Esophagus muscularis mucosa (tissue), 4 donors: Measurements from ENCODE around the gene UBA5. TPM values are rescaled to one million over a fixed set of nuclear protein-coding genes. Genes with fewer than 3 reads are reported as not detected.

Source experiments
- DNase-seq: peaks from one replicate; pipeline ENCODE4 v3.0.0-alpha.2; 2017; ENCODE audit errors: extremely low spot score
- H3K27ac ChIP-seq, 4 donors: fragments of 200-600 bp; sonication (generic); replicated peaks in 1 of 4; 1 replicate in 3 of 4; 2 replicates in 1 of 4; pipeline ENCODE4 v1.5.1; 2016 to 2019; ENCODE audit warnings: mild to moderate bottlenecking in 1 of 4
- H3K27me3 ChIP-seq, 4 donors: fragments of 200-600 bp; sonication (generic); one replicate each; pipeline versions ENCODE4 v1.5.1 to v1.6.0; 2016 to 2019
- H3K36me3 ChIP-seq, 4 donors: fragments of 200-600 bp; sonication (generic); one replicate each; pipeline ENCODE4 v1.5.1; 2016 to 2019
- H3K4me1 ChIP-seq, 4 donors: fragments of 200-600 bp; sonication (generic); one replicate each; pipeline ENCODE4 v1.5.1; 2016 to 2019
- H3K4me3 ChIP-seq, 4 donors: fragments of 200-600 bp; sonication (generic); 1 replicate in 2 of 4; 2 replicates in 2 of 4; pipeline ENCODE4 v1.5.1; 2016 to 2019; ENCODE audit warnings: mild to moderate bottlenecking in 4 of 4, moderate library complexity in 1 of 4
- H3K9me3 ChIP-seq, 4 donors: fragments of 200-600 bp; sonication (generic); 1 replicate in 3 of 4; 2 replicates in 1 of 4; pipeline ENCODE4 v1.5.1; 2016 to 2019
- CTCF ChIP-seq, 3 experiments: fragments of 200-600 bp in 2 of 3; fragments of 450-650 bp in 1 of 3; sonication (generic) in 2 of 3; IDR thresholded peaks; one replicate each; pipeline ENCODE4 v1.5.1; 2017 to 2019; ENCODE audit warnings: antibody characterized with exemption in 3 of 3, mild to moderate bottlenecking in 2 of 3, moderate library complexity in 1 of 3
- EP300 ChIP-seq: sonication (generic); formaldehyde crosslinking; IDR thresholded peaks from one replicate; pipeline ENCODE4 v1.6.1; 2017; ENCODE audit warnings: antibody characterized with exemption
- POLR2A ChIP-seq: fragments of 450-650 bp; IDR thresholded peaks from one replicate; pipeline ENCODE4 v1.6.1; 2017; ENCODE audit warnings: antibody characterized with exemption, moderate library complexity, mild to moderate bottlenecking, low read depth
- POLR2AphosphoS5 ChIP-seq, 2 donors: sonication (generic); formaldehyde crosslinking; IDR thresholded peaks; one replicate each; pipeline ENCODE4 v1.6.1; 2017; ENCODE audit warnings: antibody characterized with exemption in 2 of 2
- WGBS: methylation state at CpG from one replicate; pipeline ENCODE4 v1.1.5; 2018; 5-methylcytosine and 5-hydroxymethylcytosine counted together
- intact Hi-C: fragments of 100-400 bp; cut with DNase I; formaldehyde crosslinking; loops from one replicate; pipeline ENCODE4 v1.15.1; 2023
- total RNA-seq, 4 donors: library from RNA; depleted of rRNA; stranded (reverse); fragments of >200 nt; gene quantifications; one replicate each; pipeline versions ENCODE4 v1.1.0 to v1.2.1, GENCODE V29; 2016

Gene UBA5
- total RNA-seq, 4 donors from 2014 or later: 23.7 to 42.2 (median 31.7) TPM

- no peaks in the 10 kb centered on the region for H3K9me3 ChIP-seq
- intact Hi-C loops: no loop called here
- H3K4me3 ChIP-seq: no peak overlapping the region
- TF ChIP-seq EP300 (no peak), CTCF (IDR thresholded peaks at IDR 0.05) (no peak), POLR2AphosphoS5 (IDR thresholded peaks at IDR 0.05) (no peak)
- H3K4me1 ChIP-seq: no peaks in the 10 kb centered on the region
- 100% methylated on average over 1 of the region's 1 CpG for WGBS
- DNase-seq: no peak
- no peaks in the 10 kb centered on the region for H3K27me3 ChIP-seq
- H3K27ac ChIP-seq: no peak overlapping the region
- peaks cover 0 to 31% (median 11%) of the 10 kb centered on the region in 4 donors for H3K36me3 ChIP-seq
Observed at GRCh38 chr3:132645058-132645457, 15.1 kb upstream of the UBA5 start.

GRCh38 chr3:132650153-132650552 lies 10.0 kb upstream of the UBA5 start:
- Histone ChIP-seq H3K4me3 (no peak overlapping the region), H3K27me3 (no peaks in the 10 kb centered on the region), H3K4me1 (peaks cover 2 to 17% (median 6%) of the 10 kb centered on the region in 4 donors), H3K9me3 (no peaks in the 10 kb centered on the region), H3K36me3 (no peaks in the 10 kb centered on the region), H3K27ac (no peak overlapping the region)
- TF ChIP-seq POLR2AphosphoS5 (IDR thresholded peaks at IDR 0.05) (no peak), EP300 (no peak), POLR2A (no peak)
- 0% methylated on average over 1 of the region's 1 CpG for WGBS
- no peak for DNase-seq
- intact Hi-C loops: no loop called here

- Histone ChIP-seq H3K4me1 (peaks cover 6 to 29% (median 21%) of the 10 kb centered on the region in 4 donors), H3K4me3 (no peak overlapping the region), H3K36me3 (no peaks in the 10 kb centered on the region), H3K27ac (no peak overlapping the region), H3K27me3 (no peaks in the 10 kb centered on the region), H3K9me3 (no peaks in the 10 kb centered on the region)
- no peak for DNase-seq
- intact Hi-C loops: no loop called here
- 100% methylated on average over 1 of the region's 1 CpG for WGBS
- TF ChIP-seq CTCF (IDR thresholded peaks at IDR 0.05) (no peak), POLR2A (no peak), POLR2AphosphoS5 (IDR thresholded peaks at IDR 0.05) (no peak), EP300 (no peak)
Observed at GRCh38 chr3:132652640-132653270, 7.4 kb upstream of the UBA5 start.

- Histone ChIP-seq H3K27ac (no peak overlapping the region), H3K9me3 (no peaks in the 10 kb centered on the region), H3K27me3 (no peaks in the 10 kb centered on the region), H3K4me3 (no peak overlapping the region), H3K4me1 (peaks cover 19 to 42% (median 35%) of the 10 kb centered on the region in 4 donors), H3K36me3 (no peaks in the 10 kb centered on the region)
- no peak for TF ChIP-seq CTCF (IDR thresholded peaks at IDR 0.05)
- TF ChIP-seq POLR2A: no peak
- TF ChIP-seq POLR2AphosphoS5 (IDR thresholded peaks at IDR 0.05): no peak
- no peak for TF ChIP-seq EP300
- WGBS: 88% methylated on average over 2 of the region's 2 CpGs
- no peak for DNase-seq
- intact Hi-C loops: no loop called here
Observed at GRCh38 chr3:132654190-132654589, 5.9 kb upstream of the UBA5 start.

- no peak for TF ChIP-seq CTCF (IDR thresholded peaks at IDR 0.05)
- TF ChIP-seq POLR2AphosphoS5 (IDR thresholded peaks at IDR 0.05): no peak
- TF ChIP-seq POLR2A: no peak
- TF ChIP-seq EP300: no peak
- Histone ChIP-seq H3K27ac (no peak overlapping the region), H3K4me3 (no peak overlapping the region), H3K4me1 (peaks cover 19 to 42% (median 36%) of the 10 kb centered on the region in 4 donors), H3K36me3 (no peaks in the 10 kb centered on the region), H3K9me3 (no peaks in the 10 kb centered on the region), H3K27me3 (no peaks in the 10 kb centered on the region)
- 88% methylated on average over 5 of the region's 5 CpGs for WGBS
- intact Hi-C loops: no loop called here
- DNase-seq: no peak
Observed at GRCh38 chr3:132654721-132655120, 5.4 kb upstream of the UBA5 start.
